Urinary bladder (tissue), 4 donors: ENCODE results near the gene NOXA1. TPM values are rescaled to one million over a fixed set of nuclear protein-coding genes. Genes with fewer than 3 reads are reported as not detected.
"Not testable (repeated sequence)": the region's sequence is repeated elsewhere in the genome, so short reads cannot be mapped to it uniquely, and the experiment has no call there.

Experiments used
- DNase-seq: peaks from one replicate; pipeline ENCODE4 v3.0.0-alpha.2; 2015; ENCODE audit errors: extremely low spot score
- H3K27ac ChIP-seq: one replicate; pipeline ENCODE4 v1.5.1; 2013; ENCODE audit warnings: low read depth, mild to moderate bottlenecking, moderate library complexity
- H3K36me3 ChIP-seq: one replicate; pipeline ENCODE4 v1.6.1; 2013; ENCODE audit warnings: mild to moderate bottlenecking, moderate library complexity; ENCODE audit not compliant: insufficient read depth
- H3K4me1 ChIP-seq: one replicate; pipeline ENCODE4 v1.6.1; 2013; ENCODE audit warnings: mild to moderate bottlenecking, moderate library complexity; ENCODE audit not compliant: insufficient read depth
- H3K4me3 ChIP-seq: one replicate; pipeline ENCODE4 v1.5.1; 2013; ENCODE audit warnings: low read depth, low read length
- WGBS: extraction: QIAGEN DNeasy Blood & Tissue Kit; methylation state at CpG from one replicate; pipeline ENCODE4 v1.1.7; 2013; 5-methylcytosine and 5-hydroxymethylcytosine counted together
- polyA plus RNA-seq: library from polyadenylated mRNA; stranded (reverse); fragments of 200-250 nt; gene quantifications from one replicate; pipeline ENCODE4 v1.2.3, GENCODE V29; 2013
- total RNA-seq: library from RNA; depleted of rRNA; stranded (reverse); fragments of >200 nt; gene quantifications from one replicate; pipeline ENCODE4 v1.2.3, GENCODE V29; 2014
- donor health status: healthy with polysubstance abuse.
- donor health status: healthy.

NOXA1 gene
- total and polyA plus RNA-seq, 2 donors: 0.90 to 3.0 TPM

GRCh38 chr9:137406085-137406760 lies 17.0 kb upstream of the NOXA1 start:
- Histone ChIP-seq H3K27ac (no peak overlapping the region), H3K36me3 (no peaks in the 10 kb centered on the region), H3K4me3 (peak overlapping the region; percentile 33), H3K4me1 (no peaks in the 10 kb centered on the region)
- DNase-seq: no peak
- WGBS: 48% methylated on average over 20 of the region's 20 CpGs

- peak overlapping the region; percentile 57 for H3K27ac ChIP-seq
- H3K36me3 ChIP-seq: no peaks in the 10 kb centered on the region
- H3K4me1 ChIP-seq: no peaks in the 10 kb centered on the region
- peak overlapping the region; percentile 33 for H3K4me3 ChIP-seq
- 2% methylated on average over 63 of the region's 63 CpGs for WGBS
- no peak for DNase-seq
These were observed 16.2 kb upstream of the NOXA1 start for GRCh38 chr9:137406876-137407589.

- Histone ChIP-seq H3K36me3 (no peaks in the 10 kb centered on the region), H3K4me3 (peak overlapping the region; percentile 33), H3K27ac (no peak overlapping the region), H3K4me1 (no peaks in the 10 kb centered on the region)
- no peak for DNase-seq
- 53% methylated on average over 31 of the region's 31 CpGs for WGBS
These were observed 15.4 kb upstream of the NOXA1 start for GRCh38 chr9:137407590-137408300.

GRCh38 chr9:137408651-137409405 lies 14.4 kb upstream of the NOXA1 start:
- no peak for DNase-seq
- no peak overlapping the region for H3K27ac ChIP-seq
- H3K36me3 ChIP-seq: no peaks in the 10 kb centered on the region
- 93% methylated on average over 24 of the region's 24 CpGs for WGBS
- H3K4me3 ChIP-seq: no peak overlapping the region
- H3K4me1 ChIP-seq: no peaks in the 10 kb centered on the region

- Histone ChIP-seq H3K4me1 (no peaks in the 10 kb centered on the region), H3K27ac (no peak overlapping the region), H3K36me3 (no peaks in the 10 kb centered on the region), H3K4me3 (no peak overlapping the region)
- DNase-seq: no peak
- 88% methylated on average over 11 of the region's 11 CpGs for WGBS
These were observed 13.7 kb upstream of the NOXA1 start for GRCh38 chr9:137409515-137409914.

- not testable (repeated sequence) for H3K4me3 ChIP-seq, DNase-seq, H3K4me1 ChIP-seq, H3K36me3 ChIP-seq, H3K27ac ChIP-seq
- WGBS: 85% methylated on average over 18 of the region's 18 CpGs
These were observed 12.8 kb upstream of the NOXA1 start for GRCh38 chr9:137410236-137410890.

- Histone ChIP-seq H3K4me1 (no peaks in the 10 kb centered on the region), H3K4me3 (no peak overlapping the region), H3K36me3 (no peaks in the 10 kb centered on the region), H3K27ac (no peak overlapping the region)
- 90% methylated on average over 15 of the region's 15 CpGs for WGBS
- no peak for DNase-seq
These were observed 12.3 kb upstream of the NOXA1 start for GRCh38 chr9:137410891-137411249.

GRCh38 chr9:137411260-137411644 lies 11.9 kb upstream of the NOXA1 start:
- H3K36me3 ChIP-seq: no peaks in the 10 kb centered on the region

GRCh38 chr9:137411645-137412380 lies 11.4 kb upstream of the NOXA1 start:
- 51% methylated on average over 30 of the region's 30 CpGs for WGBS
- no peak for DNase-seq
- Histone ChIP-seq H3K4me3 (peak overlapping the region; percentile 8), H3K4me1 (no peaks in the 10 kb centered on the region), H3K27ac (peak overlapping the region; percentile 55), H3K36me3 (no peaks in the 10 kb centered on the region)

More at GRCh38 chr9:137411260-137411644, 11.9 kb upstream of the NOXA1 start:
- 60% methylated on average over 17 of the region's 17 CpGs for WGBS
- Histone ChIP-seq H3K27ac (no peak overlapping the region), H3K4me3 (peak overlapping the region; percentile 8), H3K4me1 (no peaks in the 10 kb centered on the region)
- DNase-seq: no peak

GRCh38 chr9:137412431-137412830 lies 10.8 kb upstream of the NOXA1 start:
- WGBS: 81% methylated on average over 10 of the region's 10 CpGs
- no peak for DNase-seq
- H3K36me3 ChIP-seq: no peaks in the 10 kb centered on the region
- H3K4me3 ChIP-seq: no peak overlapping the region
- H3K4me1 ChIP-seq: no peaks in the 10 kb centered on the region
- H3K27ac ChIP-seq: no peak overlapping the region

GRCh38 chr9:137415451-137415850 lies 7.7 kb upstream of the NOXA1 start:
- H3K4me1 ChIP-seq: no peaks in the 10 kb centered on the region
- WGBS: 95% methylated on average over 5 of the region's 5 CpGs
- no peaks in the 10 kb centered on the region for H3K36me3 ChIP-seq
- no peak for DNase-seq
- H3K4me3 ChIP-seq: no peak overlapping the region
- H3K27ac ChIP-seq: no peak overlapping the region

GRCh38 chr9:137416006-137416562 lies 7.1 kb upstream of the NOXA1 start:
- H3K4me3 ChIP-seq: no peak overlapping the region
- H3K27ac ChIP-seq: no peak overlapping the region
- H3K4me1 ChIP-seq: no peaks in the 10 kb centered on the region
- H3K36me3 ChIP-seq: no peaks in the 10 kb centered on the region
- 96% methylated on average over 23 of the region's 23 CpGs for WGBS
- no peak for DNase-seq
